ENCODE measurements around the gene RNF13.
"Not testable (repeated sequence)": the region's sequence is repeated elsewhere in the genome, so short reads cannot be mapped to it uniquely, and the experiment has no call there.

Gene RNF13

GRCh38 chr3:149902498-149903139, 89.6 kb downstream of the RNF13 start:
- no peak for DNase-seq

GRCh38 chr3:149906036-149906435, 93.0 kb downstream of the RNF13 start:
- DNase-seq = no peak

- DNase-seq = no peak
These were observed 95.5 kb downstream of the RNF13 start for GRCh38 chr3:149908424-149908957.

GRCh38 chr3:149909923-149910322, 96.9 kb downstream of the RNF13 start:
- DNase-seq = no peak

- no peak for DNase-seq
These were observed 104.2 kb downstream of the RNF13 start for GRCh38 chr3:149917124-149917667.

- DNase-seq = no peak
These were observed 106.5 kb downstream of the RNF13 start for GRCh38 chr3:149919509-149919908.

- DNase-seq = no peak
These were observed 107.1 kb downstream of the RNF13 start for GRCh38 chr3:149920119-149920518.

- no peak for DNase-seq
These were observed 120.0 kb downstream of the RNF13 start for GRCh38 chr3:149933008-149933407.

- DNase-seq = no peak
These were observed 120.8 kb downstream of the RNF13 start for GRCh38 chr3:149933858-149934257.

GRCh38 chr3:149934524-149934923, 121.5 kb downstream of the RNF13 start:
- DNase-seq = no peak

GRCh38 chr3:149936812-149937230, 123.8 kb downstream of the RNF13 start:
- peak; percentile 23 for DNase-seq

GRCh38 chr3:149938392-149939055, 125.5 kb downstream of the RNF13 start:
- DNase-seq = not testable (repeated sequence)

- DNase-seq = no peak
These were observed 128.2 kb downstream of the RNF13 start for GRCh38 chr3:149941186-149941585.

GRCh38 chr3:149941946-149942345, 128.9 kb downstream of the RNF13 start:
- no peak for DNase-seq

- no peak for DNase-seq
These were observed 129.4 kb downstream of the RNF13 start for GRCh38 chr3:149942409-149942808.

- not testable (repeated sequence) for DNase-seq
These were observed 131.0 kb downstream of the RNF13 start for GRCh38 chr3:149943966-149944365.

GRCh38 chr3:149947231-149947630, 134.2 kb downstream of the RNF13 start:
- no peak for DNase-seq

GRCh38 chr3:149949181-149949580, 136.2 kb downstream of the RNF13 start:
- DNase-seq = no peak

- no peak for DNase-seq
These were observed 141.8 kb downstream of the RNF13 start for GRCh38 chr3:149954812-149955211.

- no peak for DNase-seq
These were observed 142.4 kb downstream of the RNF13 start for GRCh38 chr3:149955449-149955848.

- DNase-seq = no peak
These were observed 144.5 kb downstream of the RNF13 start for GRCh38 chr3:149957361-149958125.

GRCh38 chr3:149958171-149958796, 145.3 kb downstream of the RNF13 start:
- no peak for DNase-seq

- no peak for DNase-seq
These were observed 146.4 kb downstream of the RNF13 start for GRCh38 chr3:149959443-149959842.
